Upper lobe of right lung (tissue), 1 donor: ENCODE data around the gene LEKR1. TPM values are rescaled to one million over a fixed set of nuclear protein-coding genes. Genes with fewer than 3 reads are reported as not detected.
"Not testable (repeated sequence)": the region's sequence is repeated elsewhere in the genome, so short reads cannot be mapped to it uniquely, and the experiment has no call there.

Experiments
- ATAC-seq: fragments of 200-7000 bp; cut with Tn5 transposase; one replicate; pipeline ENCODE4 v1.9.1; 2020; ENCODE audit warnings: mild to moderate bottlenecking, moderate library complexity
- DNase-seq: peaks from one replicate; pipeline ENCODE4 v3.0.0-alpha.2; 2020
- H3K27ac ChIP-seq: fragments of 200-600 bp; one replicate; pipeline ENCODE4 v1.8.0; 2022
- H3K27me3 ChIP-seq: fragments of 200-600 bp; one replicate; pipeline ENCODE4 v1.8.0; 2022; ENCODE audit warnings: mild to moderate bottlenecking
- H3K36me3 ChIP-seq: fragments of 200-600 bp; one replicate; pipeline ENCODE4 v1.8.0; 2022
- H3K4me1 ChIP-seq: fragments of 200-600 bp; one replicate; pipeline ENCODE4 v1.8.0; 2022
- H3K4me3 ChIP-seq: fragments of 200-600 bp; one replicate; pipeline ENCODE4 v1.8.0; 2022; ENCODE audit warnings: mild to moderate bottlenecking
- H3K9me3 ChIP-seq: fragments of 200-600 bp; one replicate; pipeline ENCODE4 v1.8.0; 2022
- CTCF ChIP-seq: fragments of 200-600 bp; IDR thresholded peaks from one replicate; pipeline ENCODE4 v1.8.0; 2022; ENCODE audit warnings: antibody characterized with exemption
- intact Hi-C: fragments of 100-400 bp; cut with DNase I; formaldehyde crosslinking; loops from one replicate; pipeline ENCODE4 v1.11.0; 2022
- total RNA-seq: library from RNA; stranded (reverse); fragmentation: NEBNext Ultra II Directional; extraction: Animal tissue kit (Norgen Biotek cat#: 25700); gene quantifications from one replicate; pipeline ENCODE4 v1.2.1, GENCODE V29; 2021
- donor health status: DM: no; HTN: yes; CAD: no; lungs with severe emphysema.

Gene LEKR1
- total RNA-seq, 1 donor from 2014 or later, result 2.1 TPM

GRCh38 chr3:156817646-156818272 is 8.4 kb upstream of the LEKR1 start:
- Histone ChIP-seq H3K4me3 (peak overlapping the region; percentile 72), H3K36me3 (no peaks in the 10 kb centered on the region), H3K9me3 (no peaks in the 10 kb centered on the region), H3K27me3 (no peaks in the 10 kb centered on the region), H3K4me1 (peaks cover 20% of the 10 kb centered on the region), H3K27ac (peak overlapping the region; percentile 93)
- ATAC-seq, result no peak
- no peak for TF ChIP-seq CTCF
- intact Hi-C loops, result no loop called here
- DNase-seq, result no peak

- no peak for DNase-seq
Measured at GRCh38 chr3:156818273-156818651, 7.9 kb upstream of the LEKR1 start.

GRCh38 chr3:156818890-156819289 is 7.3 kb upstream of the LEKR1 start:
- H3K27ac ChIP-seq, result no peak overlapping the region
- TF ChIP-seq CTCF, result no peak
- DNase-seq (no peak), ATAC-seq (no peak)
- intact Hi-C loops, result no loop called here
- no peak overlapping the region for H3K4me3 ChIP-seq
- H3K4me1 ChIP-seq, result peaks cover 20% of the 10 kb centered on the region
- no peaks in the 10 kb centered on the region for H3K27me3 ChIP-seq
- no peaks in the 10 kb centered on the region for H3K9me3 ChIP-seq
- no peaks in the 10 kb centered on the region for H3K36me3 ChIP-seq

More at GRCh38 chr3:156818273-156818651, 7.9 kb upstream of the LEKR1 start:
- Histone ChIP-seq H3K27me3 (no peaks in the 10 kb centered on the region), H3K4me3 (no peak overlapping the region), H3K4me1 (peaks cover 20% of the 10 kb centered on the region), H3K27ac (peak overlapping the region; percentile 93), H3K9me3 (no peaks in the 10 kb centered on the region), H3K36me3 (no peaks in the 10 kb centered on the region)
- no peak for ATAC-seq
- TF ChIP-seq CTCF, result no peak
- intact Hi-C loops, result no loop called here

- Histone ChIP-seq H3K4me3 (no peak overlapping the region), H3K36me3 (no peaks in the 10 kb centered on the region), H3K9me3 (no peaks in the 10 kb centered on the region), H3K4me1 (peaks cover 20% of the 10 kb centered on the region), H3K27ac (no peak overlapping the region), H3K27me3 (no peaks in the 10 kb centered on the region)
- intact Hi-C loops, result no loop called here
- no peak for TF ChIP-seq CTCF
- DNase-seq, result no peak
- ATAC-seq, result no peak
Measured at GRCh38 chr3:156819842-156820691, 6.1 kb upstream of the LEKR1 start.

- H3K4me3 ChIP-seq, result no peak overlapping the region
- no peak overlapping the region for H3K27ac ChIP-seq
- no peaks in the 10 kb centered on the region for H3K36me3 ChIP-seq
- no peak for ATAC-seq
- H3K9me3 ChIP-seq, result no peaks in the 10 kb centered on the region
- peaks cover 20% of the 10 kb centered on the region for H3K4me1 ChIP-seq
- DNase-seq, result no peak
- H3K27me3 ChIP-seq, result no peaks in the 10 kb centered on the region
- TF ChIP-seq CTCF, result no peak
- intact Hi-C loops, result no loop called here
Measured at GRCh38 chr3:156820692-156821080, 5.5 kb upstream of the LEKR1 start.

GRCh38 chr3:156822626-156823260 is 3.4 kb upstream of the LEKR1 start:
- H3K9me3 ChIP-seq, intact Hi-C loops, ATAC-seq, H3K27me3 ChIP-seq, H3K4me3 ChIP-seq, H3K36me3 ChIP-seq, H3K27ac ChIP-seq: not testable (repeated sequence)
- peaks cover 18% of the 10 kb centered on the region for H3K4me1 ChIP-seq
- DNase-seq, result peak; percentile 53
